Brain microvascular endothelial cell (primary cell): ENCODE data around the gene SHISA7.

ENCODE experiments used
- DNase-seq: peaks from one replicate; pipeline ENCODE4 v3.0.0-alpha.2; 2020
- H3K27ac ChIP-seq: fragments of 250-450 bp; sonication (Bioruptor Pico); 2 replicates; pipeline ENCODE4 v1.5.1; 2020; ENCODE audit warnings: mild to moderate bottlenecking, moderate library complexity
- H3K27me3 ChIP-seq: fragments of 250-450 bp; sonication (Bioruptor Pico); replicated peaks from 2 replicates; pipeline ENCODE4 v1.5.1; 2020; ENCODE audit warnings: mild to moderate bottlenecking
- H3K36me3 ChIP-seq: fragments of 250-450 bp; sonication (Bioruptor Pico); replicated peaks from 2 replicates; pipeline ENCODE4 v1.5.1; 2020; ENCODE audit warnings: mild to moderate bottlenecking
- H3K4me3 ChIP-seq: 2 replicates; pipeline ENCODE4 v1.5.1; 2011; ENCODE audit warnings: low read depth, mild to moderate bottlenecking, control low read depth, low read length, moderate library complexity
- in situ Hi-C: cut with HindIII; loops from 2 replicates; pipeline ENCODE4 v1.10.0; 2017; ENCODE audit warnings: low sequenced_read_pairs, low pct_ligation_motif_present
- TF ChIP-seq, protein P1 (sequence below): IDR thresholded peaks from 2 replicates; pipeline ENCODE4 v1.5.1; 2011; ENCODE audit warnings: low read depth, mild to moderate bottlenecking, moderate library complexity, low read length, control low read depth, inconsistent platforms; ENCODE audit errors: missing control alignments

Gene SHISA7

DNA sequence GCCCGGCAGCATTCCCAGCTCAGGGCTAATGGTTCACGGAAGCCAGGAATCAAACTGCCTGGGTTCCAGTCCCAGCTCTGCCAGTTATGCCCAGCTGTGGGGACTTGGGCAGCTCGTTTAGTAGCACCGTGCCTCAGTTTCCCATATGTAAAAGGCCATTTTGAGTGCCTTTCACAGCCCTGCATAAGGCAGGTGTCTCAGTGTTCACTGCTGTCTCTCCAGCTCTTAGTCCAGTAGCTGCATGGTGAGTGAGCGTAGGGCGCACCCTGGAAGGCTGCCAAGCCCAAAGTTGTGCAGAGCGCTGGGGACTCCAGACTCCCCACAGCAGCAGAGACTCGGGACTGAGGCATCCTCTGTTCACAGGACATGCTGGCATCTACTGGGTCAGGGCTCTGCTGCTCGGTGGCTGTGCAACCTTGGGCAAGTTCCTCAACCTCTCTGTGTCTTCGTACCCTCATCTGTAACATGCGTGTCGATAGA lies 51.9 kb downstream of the SHISA7 start:
- in situ Hi-C loops: loop anchor here (25.0 kb wide), 1 partner anchor 221 kb away; the partner anchor contains the start of genes ZNF524, ZNF784 and ZNF865
- no peak overlapping the region for H3K4me3 ChIP-seq
- peaks cover 42% of the 10 kb centered on the region for H3K36me3 ChIP-seq
- no peaks in the 10 kb centered on the region for H3K27me3 ChIP-seq
- no peak overlapping the region for H3K27ac ChIP-seq
- DNase-seq: no peak
- TF ChIP-seq, protein P1, sequence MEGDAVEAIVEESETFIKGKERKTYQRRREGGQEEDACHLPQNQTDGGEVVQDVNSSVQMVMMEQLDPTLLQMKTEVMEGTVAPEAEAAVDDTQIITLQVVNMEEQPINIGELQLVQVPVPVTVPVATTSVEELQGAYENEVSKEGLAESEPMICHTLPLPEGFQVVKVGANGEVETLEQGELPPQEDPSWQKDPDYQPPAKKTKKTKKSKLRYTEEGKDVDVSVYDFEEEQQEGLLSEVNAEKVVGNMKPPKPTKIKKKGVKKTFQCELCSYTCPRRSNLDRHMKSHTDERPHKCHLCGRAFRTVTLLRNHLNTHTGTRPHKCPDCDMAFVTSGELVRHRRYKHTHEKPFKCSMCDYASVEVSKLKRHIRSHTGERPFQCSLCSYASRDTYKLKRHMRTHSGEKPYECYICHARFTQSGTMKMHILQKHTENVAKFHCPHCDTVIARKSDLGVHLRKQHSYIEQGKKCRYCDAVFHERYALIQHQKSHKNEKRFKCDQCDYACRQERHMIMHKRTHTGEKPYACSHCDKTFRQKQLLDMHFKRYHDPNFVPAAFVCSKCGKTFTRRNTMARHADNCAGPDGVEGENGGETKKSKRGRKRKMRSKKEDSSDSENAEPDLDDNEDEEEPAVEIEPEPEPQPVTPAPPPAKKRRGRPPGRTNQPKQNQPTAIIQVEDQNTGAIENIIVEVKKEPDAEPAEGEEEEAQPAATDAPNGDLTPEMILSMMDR: no peak

DNA sequence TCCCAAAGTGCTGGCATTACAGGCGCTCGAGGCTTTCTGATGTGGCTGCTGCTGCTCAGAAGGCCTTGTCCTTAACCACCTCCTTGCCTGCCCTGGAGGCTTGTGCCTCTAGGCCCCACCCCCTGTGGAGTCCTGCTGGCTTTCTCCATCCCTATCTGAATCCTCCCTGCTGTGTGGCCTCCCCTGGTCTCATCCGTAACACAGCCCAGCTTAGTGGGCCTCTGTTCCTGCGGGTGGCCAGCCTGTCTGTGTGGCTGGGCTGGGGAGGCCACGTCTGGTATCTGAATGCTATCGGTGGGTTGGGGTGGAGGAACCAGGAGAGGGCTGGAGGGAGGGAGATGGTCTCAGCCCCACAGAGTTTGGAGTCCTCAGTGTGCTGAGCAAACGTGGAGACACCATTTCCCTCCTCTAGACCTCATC lies 52.6 kb downstream of the SHISA7 start:
- peak; percentile 37 for DNase-seq
- in situ Hi-C loops: loop anchor here (25.0 kb wide), 1 partner anchor 222 kb away; the partner anchor contains the start of genes ZNF524, ZNF784 and ZNF865
- no peak overlapping the region for H3K4me3 ChIP-seq
- H3K36me3 ChIP-seq: peaks cover 42% of the 10 kb centered on the region
- no peaks in the 10 kb centered on the region for H3K27me3 ChIP-seq
- no peak overlapping the region for H3K27ac ChIP-seq
- TF ChIP-seq, protein P1: no peak

DNA sequence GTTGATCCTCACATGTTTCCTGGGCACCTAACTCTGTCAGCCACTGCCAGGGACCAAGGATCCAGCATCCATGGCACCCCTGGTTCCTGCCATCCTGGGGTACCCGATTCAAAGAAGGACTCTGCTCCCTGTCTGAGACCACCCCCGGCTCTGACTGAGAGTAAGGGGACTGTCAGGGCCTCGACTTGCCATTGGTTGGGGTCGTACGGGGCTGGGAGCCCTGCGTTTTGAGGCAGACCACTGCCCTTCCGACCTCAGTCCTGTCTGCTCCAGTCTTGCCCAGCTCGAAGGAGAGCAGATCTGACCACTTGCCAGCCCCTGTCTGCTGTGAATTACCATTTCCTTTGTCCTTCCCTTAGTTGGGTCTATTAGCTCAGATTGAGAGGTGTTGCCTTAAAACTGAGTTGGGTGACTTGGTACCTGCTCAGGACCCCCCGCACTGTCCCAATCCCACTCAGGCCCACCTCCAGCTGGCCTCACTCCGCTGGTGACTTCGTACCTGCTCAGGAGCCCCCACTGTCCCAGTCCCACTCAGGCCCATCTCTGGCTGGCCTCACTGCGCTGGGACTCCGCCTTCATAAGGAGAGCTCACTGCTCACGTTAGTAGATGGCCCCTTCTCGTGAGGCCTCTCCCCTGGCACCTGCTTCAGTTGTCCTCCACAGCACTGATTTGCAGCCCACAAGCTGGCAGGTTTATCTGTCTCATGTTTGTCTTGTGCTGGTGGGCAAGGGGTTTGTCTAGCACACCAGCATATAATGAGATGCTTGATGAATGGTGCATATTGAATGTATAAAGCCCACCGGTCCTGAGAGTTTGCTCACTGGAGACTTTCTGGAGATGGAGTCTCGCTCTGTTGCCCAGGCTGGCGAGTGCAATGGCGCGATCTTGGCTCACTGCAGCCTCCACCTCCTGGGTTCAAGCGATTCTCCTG lies 53.4 kb downstream of the SHISA7 start:
- Histone ChIP-seq H3K27ac (no peak overlapping the region), H3K27me3 (no peaks in the 10 kb centered on the region), H3K36me3 (peaks cover 42% of the 10 kb centered on the region), H3K4me3 (no peak overlapping the region)
- in situ Hi-C loops: loop anchor here (25.0 kb wide), 1 partner anchor 223 kb away; the partner anchor contains the start of genes ZNF524, ZNF784 and ZNF865
- TF ChIP-seq, protein P1: no peak
- no peak for DNase-seq

DNA sequence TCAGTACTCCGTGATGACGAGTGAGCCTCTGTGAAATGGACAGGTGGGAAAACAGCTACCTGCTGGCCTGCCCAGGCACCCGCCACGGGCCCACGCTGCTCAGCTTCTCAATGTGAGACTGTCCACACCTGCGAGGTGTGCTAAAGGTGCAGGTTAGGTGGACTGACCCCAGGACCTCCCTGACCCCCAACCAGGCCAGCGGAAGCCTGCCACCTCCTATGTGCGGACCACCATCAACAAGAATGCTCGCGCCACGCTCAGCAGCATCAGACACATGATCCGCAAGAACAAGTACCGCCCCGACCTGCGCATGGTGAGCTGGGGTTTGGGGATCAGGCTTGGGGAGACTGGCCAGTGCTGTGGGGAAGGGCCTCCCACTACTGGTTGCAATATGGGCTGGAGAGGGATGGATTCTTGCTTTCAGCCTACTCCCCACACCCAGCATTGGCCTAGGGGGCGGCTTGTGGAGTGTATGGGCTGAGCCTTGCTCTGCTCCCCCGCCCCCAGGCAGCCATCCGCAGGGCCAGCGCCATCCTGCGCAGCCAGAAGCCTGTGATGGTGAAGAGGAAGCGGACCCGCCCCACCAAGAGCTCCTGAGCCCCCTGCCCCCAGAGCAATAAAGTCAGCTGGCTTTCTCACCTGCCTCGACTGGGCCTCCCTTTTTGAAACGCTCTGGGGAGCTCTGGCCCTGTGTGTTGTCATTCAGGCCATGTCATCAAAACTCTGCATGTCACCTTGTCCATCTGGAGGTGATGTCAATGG lies 55.2 kb downstream of the SHISA7 start:
- Histone ChIP-seq H3K27me3 (no peaks in the 10 kb centered on the region), H3K4me3 (peak overlapping the region; percentile 99), H3K27ac (no peak overlapping the region), H3K36me3 (peaks cover 42% of the 10 kb centered on the region)
- DNase-seq: no peak
- TF ChIP-seq, protein P1: no peak
- in situ Hi-C loops: loop anchor here (25.0 kb wide), 1 partner anchor 224 kb away; the partner anchor contains the start of genes ZNF524, ZNF784 and ZNF865

DNA sequence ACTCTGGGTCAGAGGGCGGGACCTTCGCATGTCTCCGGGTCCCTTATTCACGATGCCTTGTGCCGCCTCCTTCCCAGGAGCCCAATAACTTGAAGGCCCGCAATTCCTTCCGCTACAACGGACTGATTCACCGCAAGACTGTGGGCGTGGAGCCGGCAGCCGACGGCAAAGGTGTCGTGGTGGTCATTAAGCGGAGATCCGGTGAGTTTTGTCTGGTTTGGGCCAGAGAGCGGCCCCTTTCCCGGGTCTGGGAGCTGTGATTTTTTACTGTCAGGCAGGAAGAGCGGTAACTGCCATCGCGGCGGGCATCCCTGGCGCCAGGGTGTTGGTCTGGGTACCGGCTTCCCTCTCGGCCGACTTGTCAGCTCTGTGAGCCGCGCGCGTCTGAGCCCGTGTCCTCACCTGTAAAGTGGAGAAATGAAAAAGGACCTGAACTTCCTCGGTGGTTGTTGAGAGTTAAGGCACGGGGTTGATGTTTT lies 56.6 kb downstream of the SHISA7 start:
- in situ Hi-C loops: loop anchor here (25.0 kb wide), 1 partner anchor 226 kb away; the partner anchor contains the start of genes ZNF524, ZNF784 and ZNF865
- H3K36me3 ChIP-seq: peaks cover 42% of the 10 kb centered on the region
- H3K27ac ChIP-seq: no peak overlapping the region
- DNase-seq: no peak
- TF ChIP-seq, protein P1: no peak
- H3K27me3 ChIP-seq: no peaks in the 10 kb centered on the region
- H3K4me3 ChIP-seq: peak overlapping the region; percentile 99
